ENCODE measurements around the gene PDIA2.

The PDIA2 gene

GRCh38 chr16:280991-281659, 1.8 kb upstream of the PDIA2 start:
- DNase-seq (ENCODE audit: low spot score), result no peak

GRCh38 chr16:281660-282255, 1.2 kb upstream of the PDIA2 start:
- DNase-seq (ENCODE audit: low spot score), result no peak

GRCh38 chr16:282491-282890, 473 bp upstream of the PDIA2 start:
- DNase-seq (ENCODE audit: low spot score), result no peak

GRCh38 chr16:284204-285120, 1.5 kb downstream of the PDIA2 start:
- DNase-seq (ENCODE audit: low spot score), result no peak

DNA sequence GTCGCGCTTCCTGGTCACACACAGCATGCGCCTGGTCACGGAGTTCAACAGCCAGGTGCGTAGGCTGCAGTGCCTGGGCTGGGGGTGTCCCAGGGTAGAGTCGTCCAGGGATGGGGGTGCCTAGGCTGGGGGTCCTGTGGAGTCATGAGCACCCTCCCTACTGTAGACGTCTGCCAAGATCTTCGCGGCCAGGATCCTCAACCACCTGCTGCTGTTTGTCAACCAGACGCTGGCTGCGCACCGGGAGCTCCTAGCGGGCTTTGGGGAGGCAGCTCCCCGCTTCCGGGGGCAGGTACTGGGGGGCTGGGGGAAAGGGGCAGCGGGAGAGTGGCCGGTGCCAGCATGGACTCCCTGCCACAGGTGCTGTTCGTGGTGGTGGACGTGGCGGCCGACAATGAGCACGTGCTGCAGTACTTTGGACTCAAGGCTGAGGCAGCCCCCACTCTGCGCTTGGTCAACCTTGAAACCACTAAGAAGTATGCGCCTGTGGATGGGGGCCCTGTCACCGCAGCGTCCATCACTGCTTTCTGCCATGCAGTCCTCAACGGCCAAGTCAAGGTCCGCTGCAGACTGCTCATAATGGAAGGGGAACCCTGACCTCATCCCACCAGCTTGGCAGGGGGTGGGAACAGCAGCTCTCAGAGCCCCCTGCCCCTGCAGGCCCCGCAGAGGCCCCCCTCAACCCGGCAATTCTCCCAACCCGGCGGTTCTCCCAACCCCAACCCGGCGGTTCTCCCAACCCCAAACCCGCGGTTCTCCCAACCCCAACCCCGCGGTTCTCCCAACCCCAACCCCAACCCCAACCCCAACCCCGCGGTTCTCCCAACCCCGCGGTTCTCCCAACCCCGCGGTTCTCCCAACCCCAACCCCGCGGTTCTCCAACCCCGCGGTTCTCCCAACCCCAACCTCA, 2.4 kb downstream of the PDIA2 start:
- no peak for DNase-seq (ENCODE audit: low spot score)

DNA sequence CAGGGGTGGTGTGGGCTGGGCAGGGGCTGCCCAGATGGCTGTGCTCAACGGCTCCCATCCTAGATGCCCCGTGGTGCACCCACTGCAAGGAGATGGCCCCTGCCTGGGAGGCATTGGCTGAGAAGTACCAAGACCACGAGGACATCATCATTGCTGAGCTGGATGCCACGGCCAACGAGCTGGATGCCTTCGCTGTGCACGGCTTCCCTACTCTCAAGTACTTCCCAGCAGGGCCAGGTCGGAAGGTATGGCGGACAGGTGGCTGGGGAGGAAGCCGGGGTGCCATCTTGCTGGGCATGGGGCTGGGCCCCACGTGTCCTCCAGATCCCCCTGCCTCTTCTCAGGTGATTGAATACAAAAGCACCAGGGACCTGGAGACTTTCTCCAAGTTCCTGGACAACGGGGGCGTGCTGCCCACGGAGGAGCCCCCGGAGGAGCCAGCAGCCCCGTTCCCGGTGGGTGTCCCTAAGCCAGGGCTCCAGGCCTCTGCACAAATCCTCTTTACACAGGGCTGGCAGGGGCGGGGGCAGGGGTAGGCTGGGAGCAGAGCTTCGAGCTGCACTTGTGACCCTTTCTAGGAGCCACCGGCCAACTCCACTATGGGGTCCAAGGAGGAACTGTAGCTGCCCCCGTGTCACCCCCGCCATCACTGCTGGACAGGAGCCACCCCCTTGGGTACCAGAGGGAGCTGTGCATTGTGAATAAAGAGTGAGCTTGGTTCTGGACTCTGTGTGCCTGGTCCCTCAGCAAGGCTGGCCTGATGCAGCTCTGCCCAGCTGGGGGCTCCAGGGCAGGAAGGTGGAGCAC, 3.7 kb downstream of the PDIA2 start:
- no peak for DNase-seq (ENCODE audit: low spot score)

DNA sequence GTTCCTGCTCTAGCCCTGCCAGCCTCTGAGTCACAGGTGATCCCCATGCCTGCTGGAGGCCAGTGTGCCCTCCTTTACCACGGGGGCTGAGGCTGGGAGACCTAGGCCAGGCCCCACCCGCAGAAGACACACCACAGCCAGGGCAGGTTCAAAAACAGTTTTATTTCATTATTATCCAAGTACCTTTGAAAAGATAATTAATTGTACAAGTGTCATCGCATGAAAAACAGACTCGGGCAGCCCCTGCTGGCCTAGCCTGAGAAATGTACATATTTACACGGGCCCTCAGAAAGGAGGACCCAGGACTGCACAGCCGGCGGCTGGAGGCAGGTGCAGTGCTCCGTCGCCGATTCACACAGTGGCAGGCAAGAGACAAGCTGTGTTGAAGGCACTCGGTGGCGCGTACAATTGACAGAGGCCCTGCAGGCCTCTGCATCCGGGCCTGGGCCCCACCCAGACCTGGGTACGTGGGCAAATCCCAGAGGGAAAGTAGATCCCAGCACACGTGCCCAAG, 4.4 kb downstream of the PDIA2 start:
- no peak for DNase-seq (ENCODE audit: low spot score)

DNA sequence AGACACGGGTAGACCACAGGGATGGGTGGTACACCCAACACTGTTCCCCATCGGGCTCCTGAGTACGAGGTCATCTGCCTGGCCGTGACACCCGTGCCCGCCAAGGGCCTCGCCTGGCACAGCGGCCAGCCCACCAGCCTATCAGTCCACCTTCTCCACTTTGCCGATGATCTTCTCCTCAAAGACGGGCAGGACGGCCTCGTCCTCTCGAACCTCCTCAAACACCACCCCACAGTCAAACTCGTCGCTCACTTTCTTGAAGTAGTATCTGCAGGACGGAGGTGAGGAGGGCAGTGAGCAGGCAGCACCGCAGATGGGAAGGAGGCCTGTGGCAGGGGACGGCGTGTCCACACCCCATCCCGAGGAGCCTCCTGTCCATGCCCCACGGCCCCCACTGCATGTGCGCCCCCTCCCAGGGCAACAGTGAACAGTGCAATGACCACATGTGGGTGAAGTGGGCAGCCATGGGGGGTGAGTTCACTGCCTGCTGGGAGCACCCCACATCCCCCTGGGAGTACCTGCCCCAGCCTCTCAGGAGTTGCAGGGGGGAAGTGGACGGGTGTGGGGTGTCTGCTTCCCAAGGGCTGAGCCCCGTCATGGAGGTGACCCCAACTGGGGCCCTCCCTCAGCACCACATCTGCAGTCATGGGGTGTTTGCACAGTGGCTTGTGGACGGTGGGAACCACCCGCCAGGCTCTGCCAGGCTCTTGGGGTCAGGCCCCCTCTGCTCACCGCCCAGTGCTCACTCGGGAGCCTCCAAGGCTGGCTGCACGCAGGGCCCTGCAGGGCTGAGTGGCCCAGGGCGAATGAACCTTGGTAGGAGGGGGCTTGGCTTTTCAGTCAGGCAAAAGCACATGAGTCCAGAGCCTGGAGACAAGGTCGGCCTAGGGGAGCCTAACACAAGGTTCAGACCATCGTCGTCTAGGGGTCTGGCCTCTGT, 5.3 kb downstream of the PDIA2 start:
- no peak for DNase-seq (ENCODE audit: low spot score)

DNA sequence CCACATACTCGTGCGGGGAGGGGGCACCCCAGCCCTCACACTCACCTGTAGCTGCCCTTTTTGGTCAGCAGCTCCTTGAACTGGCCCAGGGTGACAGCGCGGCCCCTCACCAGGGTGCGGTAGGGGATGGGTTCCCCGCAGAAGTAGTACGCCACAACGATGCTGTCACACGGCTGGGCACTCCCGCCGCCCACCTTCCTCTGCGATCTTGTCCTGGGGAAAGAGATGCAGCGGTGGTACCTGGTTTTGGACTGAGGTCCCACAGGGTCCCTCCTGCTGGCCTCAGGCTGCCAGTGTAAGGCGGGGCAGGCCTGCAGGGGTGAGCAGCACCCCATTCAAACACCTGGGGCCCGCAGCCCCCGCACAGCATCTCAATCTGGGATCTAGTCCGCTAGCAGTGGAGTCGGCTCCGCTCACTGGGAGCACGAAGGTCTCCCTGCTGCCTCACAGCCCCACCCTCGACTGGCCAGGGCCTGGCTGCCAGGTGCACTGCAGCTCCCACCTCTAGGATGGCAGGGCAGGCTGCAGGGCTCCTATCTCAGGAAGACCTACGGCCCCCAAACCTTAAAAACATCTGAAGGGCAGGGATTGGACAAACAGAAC, 6.5 kb downstream of the PDIA2 start:
- DNase-seq (ENCODE audit: low spot score), result no peak

DNA sequence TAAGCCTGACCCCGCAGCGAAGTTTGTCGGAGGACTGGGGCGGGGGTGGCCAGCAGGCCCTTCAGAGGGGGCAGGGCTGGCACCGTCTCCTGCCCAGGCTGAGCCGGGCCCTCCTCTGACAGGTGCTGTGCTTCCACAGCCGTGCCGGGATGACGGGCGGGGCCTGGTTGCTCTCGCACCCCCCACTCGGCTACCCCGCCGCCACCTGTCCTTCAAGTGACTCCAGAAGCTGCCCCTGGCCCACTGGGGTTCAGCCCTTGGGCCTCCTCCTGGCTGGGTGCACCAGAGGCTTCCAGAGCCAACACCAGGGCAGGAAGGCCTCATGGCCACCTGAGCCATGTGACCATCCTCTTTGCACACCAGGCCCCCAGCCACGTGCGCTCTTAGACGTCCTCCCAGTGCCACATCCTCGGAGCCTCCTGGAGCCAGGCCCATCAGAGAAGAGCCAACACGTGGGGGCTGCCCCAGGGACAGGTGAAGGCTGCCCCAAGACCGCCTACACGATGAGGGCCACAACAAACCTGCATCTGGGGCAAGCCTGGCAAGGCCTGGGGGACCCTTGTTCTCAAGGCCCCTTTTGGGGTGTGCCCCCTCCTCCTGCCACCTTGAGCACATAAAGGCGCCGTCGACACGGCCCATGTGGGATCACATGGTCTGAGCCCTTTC, 7.2 kb downstream of the PDIA2 start:
- DNase-seq (ENCODE audit: low spot score), result no peak

GRCh38 chr16:290681-291405, 7.9 kb downstream of the PDIA2 start:
- DNase-seq (ENCODE audit: low spot score), result no peak

DNA sequence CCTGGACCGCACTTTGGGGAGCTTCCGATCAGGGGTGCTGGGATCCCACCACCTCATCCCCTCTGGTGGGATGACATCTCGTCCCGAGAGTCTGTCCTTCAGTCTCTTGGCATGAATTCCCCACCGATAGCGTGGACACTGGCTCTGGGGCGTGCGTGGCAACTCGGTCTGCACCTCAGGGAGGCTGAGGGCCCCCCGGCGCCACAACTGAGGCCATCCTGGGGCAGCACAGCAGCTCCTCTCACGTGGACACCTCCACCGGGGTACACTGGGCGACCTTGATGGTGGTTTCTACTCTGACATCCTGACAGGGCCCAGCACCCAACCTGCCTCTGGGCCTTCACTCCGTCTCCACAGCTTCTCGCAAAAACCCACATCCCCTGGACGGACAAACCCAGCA, 8.6 kb downstream of the PDIA2 start:
- DNase-seq (ENCODE audit: low spot score), result no peak

DNA sequence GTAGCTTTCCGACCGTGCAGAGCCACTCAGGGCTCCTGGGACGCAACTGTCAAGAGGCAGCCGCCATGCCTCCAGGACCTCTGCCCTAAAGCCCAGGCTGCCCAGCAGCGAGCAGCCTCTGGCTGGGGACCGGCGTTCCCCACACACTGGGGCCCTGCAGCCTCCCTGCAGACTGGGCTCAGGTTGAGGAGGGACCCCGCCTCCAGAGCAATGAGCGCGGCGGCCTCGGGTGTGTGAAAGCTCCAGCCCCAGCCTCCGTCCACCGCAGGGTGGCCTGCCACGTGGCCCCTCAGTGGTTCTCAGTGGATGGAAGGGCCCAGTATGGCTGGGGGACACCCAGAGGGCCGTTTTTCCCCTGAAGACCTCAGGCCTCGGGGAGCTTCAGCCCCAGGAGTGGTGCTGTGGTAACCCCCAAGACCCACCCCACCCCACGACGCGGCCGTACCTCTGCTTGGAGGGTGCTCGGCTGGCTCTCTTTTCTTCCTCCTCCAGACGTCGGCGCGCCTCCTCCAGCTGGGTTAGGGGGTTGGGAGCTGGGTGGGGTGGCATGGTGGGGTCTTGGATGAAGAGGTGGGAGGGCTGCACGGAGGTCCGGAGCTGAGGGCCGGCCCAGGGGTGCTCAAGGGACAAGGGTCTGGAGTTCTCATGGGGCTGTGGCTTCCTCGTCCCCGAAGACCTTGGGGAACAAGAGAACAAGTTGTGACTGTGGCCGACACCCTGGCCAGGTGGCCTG, 10.2 kb downstream of the PDIA2 start:
- no peak for DNase-seq (ENCODE audit: low spot score)

- no peak for DNase-seq (ENCODE audit: low spot score)
These were observed 13.3 kb downstream of the PDIA2 start for GRCh38 chr16:296276-296675.

DNA sequence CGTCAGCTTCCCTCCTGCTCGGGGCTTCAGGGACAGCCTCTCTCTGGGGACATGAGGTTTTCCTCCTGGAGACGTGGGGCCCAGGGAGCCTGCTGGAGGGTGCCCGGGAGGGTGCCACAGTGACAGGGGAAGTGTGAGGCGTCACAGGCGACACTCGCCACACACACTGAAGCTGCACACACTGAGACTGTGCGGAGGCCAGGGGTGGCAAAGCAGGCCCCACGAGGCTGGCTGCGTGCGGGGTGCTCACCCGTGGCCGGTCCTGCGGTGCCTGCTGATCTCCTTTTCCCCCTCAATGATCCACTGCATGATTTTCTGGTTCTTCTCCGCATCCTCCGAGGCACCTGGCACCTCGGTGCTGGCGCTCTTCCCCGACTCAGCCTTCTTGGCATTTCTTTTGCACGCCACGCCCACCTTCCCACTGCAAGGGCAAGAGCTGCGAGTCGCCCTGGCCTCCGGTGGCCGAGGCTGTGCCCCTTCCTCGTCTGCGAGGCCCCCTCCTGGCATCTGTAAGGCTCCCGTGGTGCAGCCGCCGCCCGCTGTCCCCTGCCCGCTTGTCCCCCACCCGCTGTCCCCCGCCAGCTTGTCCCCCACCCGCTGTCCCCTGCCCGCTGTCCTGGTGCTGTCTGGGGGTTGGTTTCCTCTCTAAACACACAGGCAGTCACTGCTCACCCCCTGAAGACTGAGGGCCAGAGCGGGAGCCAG, 14.0 kb downstream of the PDIA2 start:
- DNase-seq (ENCODE audit: low spot score), result no peak

DNA sequence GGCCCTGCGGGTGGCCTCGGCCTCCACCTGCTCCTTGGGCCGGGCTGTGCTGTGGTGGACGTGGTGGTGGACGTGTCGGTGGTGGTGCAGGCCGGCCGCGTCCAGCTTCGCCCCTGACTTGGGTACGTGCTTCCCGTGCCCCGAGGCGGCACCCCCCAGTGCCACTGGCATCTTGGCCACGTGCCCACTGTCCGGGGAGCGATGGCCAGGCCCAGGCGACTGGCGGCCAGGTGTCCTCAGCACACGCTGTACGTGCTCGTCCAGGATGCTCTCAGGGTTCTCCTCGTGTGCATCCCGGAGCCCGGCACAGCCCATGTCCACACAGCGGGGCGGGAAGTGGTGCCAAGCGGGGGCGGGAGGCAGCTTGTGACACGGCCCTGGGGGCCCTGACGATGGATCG, 14.9 kb downstream of the PDIA2 start:
- no peak for DNase-seq (ENCODE audit: low spot score)

GRCh38 chr16:301235-301634, 18.3 kb downstream of the PDIA2 start:
- DNase-seq (ENCODE audit: low spot score), result no peak

All from HuH-7.5 (cell line).